ENCODE data around the gene PXT1.

Gene PXT1, protein sequence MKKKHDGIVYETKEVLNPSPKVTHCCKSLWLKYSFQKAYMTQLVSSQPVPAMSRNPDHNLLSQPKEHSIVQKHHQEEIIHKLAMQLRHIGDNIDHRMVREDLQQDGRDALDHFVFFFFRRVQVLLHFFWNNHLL

DNA sequence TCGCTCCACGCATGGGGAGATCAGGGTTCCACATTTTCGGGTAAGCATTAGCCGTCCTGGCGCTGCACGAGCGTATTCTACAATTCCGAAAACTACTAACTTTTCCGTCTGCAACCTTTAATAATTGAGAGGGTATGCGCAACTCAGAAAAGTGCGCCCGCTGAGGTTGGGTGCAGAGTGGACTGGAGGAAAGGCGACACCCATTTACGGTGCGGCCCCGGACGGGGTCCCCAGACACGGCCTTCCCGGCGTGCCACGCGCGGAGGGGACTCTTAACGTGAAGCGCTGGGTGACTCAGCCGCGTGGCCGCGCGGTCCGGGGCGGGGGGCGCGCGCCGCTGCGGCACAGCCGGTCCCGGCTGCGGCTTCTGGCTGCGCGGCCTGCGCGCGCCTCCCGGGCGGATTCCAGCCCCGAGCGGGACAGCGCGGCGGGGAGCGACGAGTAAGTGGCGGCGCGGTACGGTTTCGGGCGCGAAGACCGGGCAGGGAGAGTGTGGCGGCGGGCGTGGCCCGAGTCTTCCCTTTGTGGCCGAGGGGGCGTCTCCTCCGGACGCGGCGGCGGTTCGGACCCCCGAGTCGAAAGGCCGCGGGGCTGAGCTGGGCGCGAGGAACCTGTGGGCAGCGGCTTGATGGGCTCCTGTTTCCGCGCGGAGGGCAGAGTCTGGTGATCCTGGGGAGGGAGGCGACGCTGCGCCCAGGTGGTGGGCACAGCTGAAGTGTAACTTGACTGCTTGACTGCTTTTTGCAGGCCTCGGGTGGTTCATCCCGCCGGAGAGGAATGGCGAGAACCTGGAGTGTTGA, at the start of gene PXT1, which contains the start of gene KCTD20:
TSS of gene PXT1 (minus strand) at position 184 of the 800 bp plus-strand sequence. CDS start 16,772 bp downstream, outside the sequence.
TSS of gene KCTD20 (plus strand) at position 330 of the 800 bp plus-strand sequence. CDS start 27,098 bp downstream, outside the sequence.
- in situ Hi-C loops (cut with MboI; ENCODE audit: low sequenced_read_pairs, unreplicated experiment) = no loop called here
- TF ChIP-seq, protein P1, sequence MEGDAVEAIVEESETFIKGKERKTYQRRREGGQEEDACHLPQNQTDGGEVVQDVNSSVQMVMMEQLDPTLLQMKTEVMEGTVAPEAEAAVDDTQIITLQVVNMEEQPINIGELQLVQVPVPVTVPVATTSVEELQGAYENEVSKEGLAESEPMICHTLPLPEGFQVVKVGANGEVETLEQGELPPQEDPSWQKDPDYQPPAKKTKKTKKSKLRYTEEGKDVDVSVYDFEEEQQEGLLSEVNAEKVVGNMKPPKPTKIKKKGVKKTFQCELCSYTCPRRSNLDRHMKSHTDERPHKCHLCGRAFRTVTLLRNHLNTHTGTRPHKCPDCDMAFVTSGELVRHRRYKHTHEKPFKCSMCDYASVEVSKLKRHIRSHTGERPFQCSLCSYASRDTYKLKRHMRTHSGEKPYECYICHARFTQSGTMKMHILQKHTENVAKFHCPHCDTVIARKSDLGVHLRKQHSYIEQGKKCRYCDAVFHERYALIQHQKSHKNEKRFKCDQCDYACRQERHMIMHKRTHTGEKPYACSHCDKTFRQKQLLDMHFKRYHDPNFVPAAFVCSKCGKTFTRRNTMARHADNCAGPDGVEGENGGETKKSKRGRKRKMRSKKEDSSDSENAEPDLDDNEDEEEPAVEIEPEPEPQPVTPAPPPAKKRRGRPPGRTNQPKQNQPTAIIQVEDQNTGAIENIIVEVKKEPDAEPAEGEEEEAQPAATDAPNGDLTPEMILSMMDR (IDR thresholded peaks at IDR 0.05; ENCODE audit: borderline replicate concordance, control extremely low read depth, extremely low read depth, insufficient read depth, missing control alignments) = no peak
- peak; percentile 90 for DNase-seq (ENCODE audit: low spot score)

DNA sequence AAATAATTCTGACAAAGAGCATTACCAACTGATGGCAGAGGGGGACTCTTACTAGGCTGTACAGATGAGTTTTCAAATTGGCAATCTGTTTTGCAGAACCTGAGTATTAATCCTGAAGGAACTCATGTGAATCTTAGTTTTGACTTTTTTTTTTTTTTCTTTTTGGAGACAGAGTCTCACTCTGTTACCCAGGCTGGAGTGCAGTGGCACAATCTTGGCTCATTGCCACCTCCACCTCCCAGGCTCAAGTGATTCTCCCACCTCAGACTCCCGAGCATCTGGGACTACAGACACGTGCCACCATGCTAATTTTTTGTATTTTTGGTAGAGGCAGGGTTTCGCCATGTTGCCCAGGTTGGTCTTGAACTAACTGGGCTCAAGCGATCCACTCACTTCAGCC, 49.4 kb upstream of the PXT1 start:
- TF ChIP-seq, protein P1 (IDR thresholded peaks at IDR 0.05; ENCODE audit: borderline replicate concordance, control extremely low read depth, extremely low read depth, insufficient read depth, missing control alignments) = no peak
- in situ Hi-C loops (cut with MboI; ENCODE audit: low sequenced_read_pairs, unreplicated experiment) = no loop called here
- no peak for DNase-seq (ENCODE audit: low spot score)

DNA sequence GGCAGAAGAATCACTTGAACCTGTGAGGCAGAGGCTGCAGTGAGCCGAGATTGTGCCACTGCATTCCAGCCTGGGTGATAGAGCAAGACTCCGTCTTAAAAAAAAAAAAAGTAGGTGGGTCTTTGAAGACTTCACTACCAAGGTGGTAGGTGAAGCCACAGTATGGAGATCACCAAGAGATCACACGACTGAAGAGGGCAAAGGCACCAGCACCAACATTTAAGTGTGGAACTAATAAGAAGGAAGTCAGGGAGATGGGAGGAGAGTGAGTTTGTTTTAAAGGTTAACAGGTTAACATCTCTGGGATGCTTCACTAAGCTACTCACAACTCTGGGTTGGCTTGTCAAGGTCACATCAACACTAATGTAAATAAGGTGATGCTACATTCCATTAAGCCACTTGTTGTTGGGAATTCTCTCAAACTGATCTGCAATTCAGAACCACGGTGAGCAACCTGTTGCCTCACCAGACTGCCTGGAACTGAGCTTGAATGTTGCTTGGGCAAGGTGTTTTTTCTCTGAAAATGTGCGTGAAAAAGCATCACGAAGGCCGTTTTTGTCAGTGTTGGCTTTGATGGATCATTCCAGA, 48.8 kb upstream of the PXT1 start:
- in situ Hi-C loops (cut with MboI; ENCODE audit: low sequenced_read_pairs, unreplicated experiment) = no loop called here
- DNase-seq (ENCODE audit: low spot score) = no peak
- TF ChIP-seq, protein P1 (IDR thresholded peaks at IDR 0.05; ENCODE audit: borderline replicate concordance, control extremely low read depth, extremely low read depth, insufficient read depth, missing control alignments) = no peak

DNA sequence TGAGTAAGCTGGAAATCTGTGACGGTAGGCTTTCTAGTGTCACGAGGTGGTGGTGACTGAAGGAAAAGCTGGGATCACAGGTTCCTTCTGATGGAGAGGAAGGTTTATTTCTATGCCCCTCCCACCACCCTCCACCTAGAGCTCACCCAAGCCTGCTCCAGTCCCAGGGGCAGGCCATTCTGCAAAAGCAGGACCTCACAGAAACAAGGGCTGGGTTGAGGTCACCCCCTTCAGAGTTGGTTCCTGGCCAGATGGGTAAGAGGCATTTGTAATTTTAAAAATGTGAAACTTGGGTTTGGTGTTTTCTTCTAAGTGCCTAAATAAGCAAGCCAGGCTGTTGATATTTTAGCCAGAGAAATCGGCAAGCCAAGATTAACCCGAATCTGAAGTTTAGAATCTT, 46.8 kb upstream of the PXT1 start:
- no peak for DNase-seq (ENCODE audit: low spot score)
- TF ChIP-seq, protein P1 (IDR thresholded peaks at IDR 0.05; ENCODE audit: borderline replicate concordance, control extremely low read depth, extremely low read depth, insufficient read depth, missing control alignments) = no peak
- in situ Hi-C loops (cut with MboI; ENCODE audit: low sequenced_read_pairs, unreplicated experiment) = no loop called here

DNA sequence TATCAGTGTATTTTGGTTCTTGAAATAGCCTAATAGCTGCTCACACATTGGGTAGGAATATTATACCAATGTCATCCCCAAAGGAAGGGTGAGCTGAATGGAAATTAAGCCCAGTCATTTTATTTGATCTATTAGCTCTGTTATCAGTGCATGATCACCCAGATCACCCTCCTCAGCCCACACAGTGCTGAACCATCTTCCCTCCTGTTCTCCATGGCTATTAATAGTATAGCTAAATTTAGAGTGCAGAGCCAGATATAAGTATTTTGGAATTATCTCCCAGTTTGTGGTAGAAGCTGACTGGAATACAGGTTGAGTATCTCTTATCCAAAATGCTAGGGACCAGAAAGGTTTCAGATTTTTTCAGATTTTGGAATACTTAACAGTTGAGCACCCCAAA, 45.6 kb upstream of the PXT1 start:
- TF ChIP-seq, protein P1 (IDR thresholded peaks at IDR 0.05; ENCODE audit: borderline replicate concordance, control extremely low read depth, extremely low read depth, insufficient read depth, missing control alignments) = no peak
- no peak for DNase-seq (ENCODE audit: low spot score)
- in situ Hi-C loops (cut with MboI; ENCODE audit: low sequenced_read_pairs, unreplicated experiment) = no loop called here

- TF ChIP-seq, protein P1 (IDR thresholded peaks at IDR 0.05; ENCODE audit: borderline replicate concordance, control extremely low read depth, extremely low read depth, insufficient read depth, missing control alignments) = no peak
- no peak for DNase-seq (ENCODE audit: low spot score)
- in situ Hi-C loops (cut with MboI; ENCODE audit: low sequenced_read_pairs, unreplicated experiment) = no loop called here
Observed at GRCh38 chr6:36487698-36488097, 45.0 kb upstream of the PXT1 start.

Measured in GM13976 (cell line).